ENCODE results near the gene JAK3. TPM values are rescaled to one million over a fixed set of nuclear protein-coding genes. Genes with fewer than 3 reads are reported as not detected.

Gene JAK3
- total RNA-seq, 1 experiment from 2014 or later, result 3.3 TPM

GRCh38 chr19:17811681-17812080 lies 36.1 kb downstream of the JAK3 start:
- Histone ChIP-seq H3T11ph (ENCODE audit: low read length) (no peak overlapping the region), H2BK5ac (ENCODE audit: insufficient read length, low read length) (no peak overlapping the region), H2AFZ (ENCODE audit: low read length) (no peak overlapping the region), H3K4me2 (ENCODE audit: insufficient read depth, insufficient read length, low read length) (no peak overlapping the region), H3K9ac (ENCODE audit: extremely low read depth, insufficient read length, low read length) (no peak overlapping the region), H4K20me1 (ENCODE audit: control insufficient read depth, insufficient read depth, insufficient read length) (no peaks in the 10 kb centered on the region), H3K14ac (ENCODE audit: insufficient read depth, low read length) (peak overlapping the region; percentile 46; the same call in 1 of the 2 replicates), H4K8ac (replicated peaks; ENCODE audit: insufficient read length, low read depth, low read length) (peak overlapping the region; percentile 72), H2BK20ac (ENCODE audit: low read depth, low read length, poor library complexity, severe bottlenecking) (no peak overlapping the region), H3K79me1 (ENCODE audit: insufficient read depth, low read depth, low read length, poor library complexity, severe bottlenecking) (no peaks in the 10 kb centered on the region), H3K27ac (ENCODE audit: insufficient read length, low read depth, low read length) (no peak overlapping the region), H3K27me3 (ENCODE audit: insufficient read depth, low read length) (no peaks in the 10 kb centered on the region), H3K4me1 (ENCODE audit: insufficient read depth, low read length) (no peaks in the 10 kb centered on the region), H2AK5ac (ENCODE audit: insufficient read length, low read length) (no peak overlapping the region), H4K91ac (ENCODE audit: insufficient read length, low read depth, low read length) (no peak overlapping the region), H2BK15ac (ENCODE audit: low read depth, low read length) (no peak overlapping the region), H3K56ac (ENCODE audit: insufficient read length, low read depth, low read length) (no peak overlapping the region), H3K23ac (ENCODE audit: insufficient read length, low read depth, low read length) (no peak overlapping the region), H3K18ac (ENCODE audit: insufficient read length, low read depth, low read length) (no peak overlapping the region), H3K9me3 (ENCODE audit: control insufficient read depth, low read depth, low read length) (no peaks in the 10 kb centered on the region), H4K5ac (ENCODE audit: insufficient read length, low read depth, low read length) (no peak overlapping the region), H3K4ac (ENCODE audit: low read depth, low read length) (no peak overlapping the region), H3K23me2 (ENCODE audit: insufficient read length, low read depth, low read length, poor library complexity, severe bottlenecking) (no peaks in the 10 kb centered on the region), H2BK12ac (ENCODE audit: insufficient read length, low read depth, low read length) (no peak overlapping the region), H3K79me2 (ENCODE audit: insufficient read depth, low read length) (no peaks in the 10 kb centered on the region), H2BK120ac (ENCODE audit: low read depth, low read length, poor library complexity, severe bottlenecking) (no peak overlapping the region)
- TF ChIP-seq CTCF (conservative IDR thresholded peaks at IDR 0.05), result no peak
- Mint-ChIP-seq H3K27ac (no peak overlapping the region; a peak in 1 of 7 replicates), H3K4me3 (no peak overlapping the region), H3K27me3 (ENCODE audit: low read depth) (peaks cover 2% of the 10 kb centered on the region), H3K4me1 (no peaks in the 10 kb centered on the region), H3K9me3 (no peaks in the 10 kb centered on the region), H3K36me3 (ENCODE audit: insufficient read depth in 1 of 3, low read depth in 3 of 3) (no peaks in the 10 kb centered on the region)
- WGBS (ENCODE audit: extremely low coverage, insufficient read length, low lambda C conversion rate), result no CpG with 5 or more reads among the region's 20 CpGs
- DNase-seq, result no peak
